ENCODE results near the gene GPRIN2.
"Not testable (repeated sequence)": the region's sequence is repeated elsewhere in the genome, so short reads cannot be mapped to it uniquely, and the experiment has no call there.

DNA sequence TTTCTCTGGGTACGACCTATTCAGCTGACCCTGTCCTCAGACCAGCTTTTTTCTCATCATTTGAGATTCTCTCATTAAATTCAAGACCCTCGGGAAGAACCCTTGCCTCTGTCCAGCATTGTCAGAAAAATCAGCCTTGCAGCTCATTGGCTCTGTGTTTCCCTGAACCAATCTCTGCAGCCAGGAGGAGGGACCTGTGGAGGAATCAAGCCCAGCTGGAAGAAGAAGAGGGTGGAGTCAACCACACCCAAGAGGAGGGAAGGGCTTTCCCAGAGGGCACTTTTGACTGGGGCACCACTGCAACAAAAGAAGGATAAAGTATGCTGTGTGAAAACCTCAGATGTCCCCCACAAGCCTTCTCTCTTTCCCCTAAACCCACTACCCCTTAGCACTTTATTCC is 14.2 kb upstream of the GPRIN2 start:
- not testable (repeated sequence) for TF ChIP-seq EZH2 (IDR thresholded peaks at IDR 0.05; ENCODE audit: low read length, unreplicated experiment); EZH2phosphoT487 (IDR thresholded peaks at IDR 0.05; ENCODE audit: borderline replicate concordance, low read length)

All from PC-3 (cell line).